Activated CD4-positive, alpha-beta T cell treated with anti-CD3 and anti-CD28 coated beads, Interleukin-2, amount 10 ng/mL, durations not matched to agents 24 days and 14 days (primary cell): ENCODE measurements around the gene CLEC9A. TPM values are rescaled to one million over a fixed set of nuclear protein-coding genes. Genes with fewer than 3 reads are reported as not detected.

ENCODE experiments used
- DNase-seq: peaks from one replicate; pipeline ENCODE4 v3.0.0; 2022
- H3K27ac Mint-ChIP-seq: one replicate; pipeline ENCODE4 v1.8.0; 2022; ENCODE audit warnings: mild to moderate bottlenecking, mixed read lengths
- H3K27me3 Mint-ChIP-seq: one replicate; pipeline ENCODE4 v1.8.0; 2022; ENCODE audit warnings: mixed read lengths
- H3K36me3 Mint-ChIP-seq: one replicate; pipeline ENCODE4 v1.8.0; 2022; ENCODE audit warnings: low read depth, mild to moderate bottlenecking, mixed read lengths
- H3K4me1 Mint-ChIP-seq: one replicate; pipeline ENCODE4 v1.8.0; 2021; ENCODE audit warnings: mixed read lengths
- H3K4me3 Mint-ChIP-seq: one replicate; pipeline ENCODE4 v1.8.0; 2022; ENCODE audit warnings: mild to moderate bottlenecking, moderate library complexity, mixed read lengths
- H3K9me3 Mint-ChIP-seq: one replicate; pipeline ENCODE4 v1.8.0; 2021; ENCODE audit warnings: mixed read lengths
- intact Hi-C: fragments of 100-400 bp; cut with micrococcal nuclease; formaldehyde crosslinking; loops from one replicate; pipeline ENCODE4 v1.15.1; 2023
- total RNA-seq: library from RNA; stranded (reverse); gene quantifications from 2 replicates; pipeline ENCODE4 v1.2.3, GENCODE V29; 2022

Gene CLEC9A
- total RNA-seq, 1 donor from 2014 or later = not detected

- H3K27ac Mint-ChIP-seq = no peak overlapping the region
- DNase-seq = no peak
- intact Hi-C loops = no loop called here
- no peaks in the 10 kb centered on the region for H3K36me3 Mint-ChIP-seq
- peaks cover 25% of the 10 kb centered on the region for H3K27me3 Mint-ChIP-seq
- no peaks in the 10 kb centered on the region for H3K9me3 Mint-ChIP-seq
- H3K4me3 Mint-ChIP-seq = no peak overlapping the region
- H3K4me1 Mint-ChIP-seq = no peaks in the 10 kb centered on the region
These were observed 41.6 kb downstream of the CLEC9A start for GRCh38 chr12:10072131-10072530.

GRCh38 chr12:10073261-10073660, 42.8 kb downstream of the CLEC9A start:
- no peaks in the 10 kb centered on the region for H3K4me1 Mint-ChIP-seq
- no peaks in the 10 kb centered on the region for H3K36me3 Mint-ChIP-seq
- no peak overlapping the region for H3K27ac Mint-ChIP-seq
- DNase-seq = no peak
- no peak overlapping the region for H3K4me3 Mint-ChIP-seq
- no peaks in the 10 kb centered on the region for H3K9me3 Mint-ChIP-seq
- intact Hi-C loops = no loop called here
- H3K27me3 Mint-ChIP-seq = peaks cover 28% of the 10 kb centered on the region

DNA sequence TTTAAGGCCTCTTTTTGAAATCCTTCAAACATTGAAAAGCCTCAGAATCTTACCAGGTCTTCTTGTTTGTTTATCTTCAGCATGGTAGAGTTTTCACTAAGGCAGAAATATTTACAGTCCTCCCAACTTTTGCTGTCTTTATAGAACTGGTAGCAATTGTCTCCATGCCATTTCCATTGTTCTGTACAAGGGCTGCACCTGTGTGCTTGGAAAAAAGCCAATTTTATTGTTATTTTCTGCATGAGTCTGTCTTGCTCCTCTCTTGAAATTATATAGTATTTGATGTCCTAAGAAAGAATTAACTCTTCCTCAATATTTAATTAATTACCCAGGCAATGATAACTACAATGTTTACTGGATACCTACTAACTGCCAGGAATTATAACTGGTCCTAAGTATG, 45.0 kb downstream of the CLEC9A start:
- Mint-ChIP-seq H3K27me3 (peaks cover 21% of the 10 kb centered on the region), H3K36me3 (no peaks in the 10 kb centered on the region), H3K27ac (no peak overlapping the region), H3K4me3 (no peak overlapping the region), H3K9me3 (no peaks in the 10 kb centered on the region), H3K4me1 (no peaks in the 10 kb centered on the region)
- intact Hi-C loops = no loop called here
- no peak for DNase-seq

DNA sequence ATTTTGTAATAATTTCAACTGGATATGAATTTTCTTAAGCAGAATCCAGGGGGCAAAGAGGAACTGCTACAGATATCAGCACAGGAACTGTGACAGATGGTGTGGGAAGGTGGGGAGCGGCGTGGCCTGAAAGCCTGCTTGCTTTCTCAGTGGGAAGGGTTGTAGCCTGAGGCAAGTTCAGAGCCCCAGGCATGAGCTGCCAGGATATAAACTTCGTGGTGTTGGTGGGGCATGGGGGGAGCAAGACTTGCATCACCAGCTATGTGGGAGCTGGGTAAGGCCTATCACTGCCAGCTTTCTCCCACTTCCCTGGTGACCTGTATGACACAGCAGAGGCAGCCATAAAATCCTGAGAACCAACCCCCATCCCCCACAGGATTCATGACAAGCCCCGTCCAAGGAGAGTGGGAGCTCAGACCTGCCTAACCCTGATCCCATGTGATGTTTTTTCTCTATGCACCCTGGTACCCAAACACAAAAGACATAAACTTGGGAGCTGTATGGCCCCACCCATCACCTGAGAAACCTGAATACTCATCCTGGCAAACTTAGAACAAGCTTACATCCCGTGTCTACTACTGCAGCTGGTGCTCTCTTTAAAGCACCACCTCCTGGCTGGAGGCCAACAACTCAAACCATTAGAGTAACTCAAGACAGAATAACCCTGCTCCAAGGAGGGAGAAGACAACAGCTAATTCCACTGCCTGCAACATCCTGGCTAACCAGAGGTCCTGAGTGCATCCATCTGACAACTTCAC, 51.8 kb downstream of the CLEC9A start:
- Mint-ChIP-seq H3K4me3 (no peak overlapping the region), H3K36me3 (no peaks in the 10 kb centered on the region)

DNA sequence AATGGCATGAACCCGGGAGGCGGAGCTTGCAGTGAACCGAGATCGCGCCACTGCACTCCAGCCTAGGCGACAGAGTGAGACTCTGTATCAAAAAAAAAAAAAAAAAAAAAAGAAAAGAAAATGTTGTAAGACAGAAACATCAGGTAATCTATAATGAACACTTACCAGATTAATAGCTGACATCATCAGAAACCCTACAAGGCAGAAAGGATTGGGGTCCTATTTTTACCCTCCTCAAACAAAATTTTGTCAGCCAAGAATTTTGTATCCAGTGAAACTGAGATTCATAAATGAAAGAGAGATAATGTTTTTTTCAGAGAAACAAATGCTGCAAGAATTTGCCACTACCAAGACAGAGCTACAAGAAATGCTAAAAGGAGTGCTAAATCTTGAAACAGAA, 54.3 kb downstream of the CLEC9A start:
- intact Hi-C loops = no loop called here
- no peaks in the 10 kb centered on the region for H3K9me3 Mint-ChIP-seq
- no peak overlapping the region for H3K4me3 Mint-ChIP-seq
- H3K27ac Mint-ChIP-seq = no peak overlapping the region
- DNase-seq = no peak
- H3K27me3 Mint-ChIP-seq = peaks cover 13% of the 10 kb centered on the region
- H3K4me1 Mint-ChIP-seq = no peaks in the 10 kb centered on the region
- no peaks in the 10 kb centered on the region for H3K36me3 Mint-ChIP-seq

More for the DNA sequence above, 51.8 kb downstream of the CLEC9A start:
- H3K4me1 Mint-ChIP-seq = no peaks in the 10 kb centered on the region
- no peaks in the 10 kb centered on the region for H3K9me3 Mint-ChIP-seq
- no peak overlapping the region for H3K27ac Mint-ChIP-seq
- intact Hi-C loops = no loop called here
- peaks cover 16% of the 10 kb centered on the region for H3K27me3 Mint-ChIP-seq
- DNase-seq = no peak

DNA sequence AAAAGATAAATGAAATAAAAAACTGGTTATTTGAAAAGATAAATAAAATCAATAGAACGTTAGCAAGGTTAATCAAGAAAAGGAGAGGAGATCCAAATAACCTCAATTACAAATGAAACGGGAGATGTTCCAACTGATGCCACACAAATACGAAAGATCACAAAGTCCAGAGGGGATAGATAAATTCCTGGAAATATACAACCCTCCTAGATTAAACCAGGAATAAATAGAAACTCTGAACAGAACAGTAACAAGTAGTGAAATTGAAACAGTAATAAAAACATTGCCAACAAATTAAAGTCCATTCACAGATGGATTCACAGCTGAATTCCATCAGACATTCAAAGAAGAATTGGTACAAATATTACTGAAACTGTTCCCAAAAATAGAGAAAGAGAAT, 55.9 kb downstream of the CLEC9A start:
- H3K27ac Mint-ChIP-seq = no peak overlapping the region
- peaks cover 19% of the 10 kb centered on the region for H3K27me3 Mint-ChIP-seq
- no peak overlapping the region for H3K4me3 Mint-ChIP-seq
- no peak for DNase-seq
- intact Hi-C loops = no loop called here
- H3K9me3 Mint-ChIP-seq = no peaks in the 10 kb centered on the region
- no peaks in the 10 kb centered on the region for H3K4me1 Mint-ChIP-seq
- no peaks in the 10 kb centered on the region for H3K36me3 Mint-ChIP-seq

DNA sequence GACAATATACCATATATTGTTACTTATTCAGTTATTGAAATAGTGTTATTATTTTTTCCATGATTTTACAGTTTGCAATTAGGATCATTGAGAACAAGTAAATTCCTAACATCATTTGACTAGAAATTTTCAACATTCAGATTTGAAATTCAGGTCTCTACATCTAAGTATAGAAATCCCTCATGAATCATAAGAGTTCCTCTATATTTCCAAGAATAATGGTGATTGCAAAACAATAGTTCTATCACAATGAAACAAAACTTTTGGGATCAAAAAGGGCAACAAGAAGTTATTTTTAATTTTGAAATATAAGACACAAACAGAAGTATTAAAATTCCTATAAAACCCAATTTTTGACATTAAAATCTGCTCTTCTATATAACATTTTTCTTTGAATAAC, 57.5 kb downstream of the CLEC9A start:
- Mint-ChIP-seq H3K9me3 (no peaks in the 10 kb centered on the region), H3K27me3 (peaks cover 22% of the 10 kb centered on the region), H3K27ac (no peak overlapping the region), H3K4me1 (no peaks in the 10 kb centered on the region), H3K36me3 (no peaks in the 10 kb centered on the region), H3K4me3 (no peak overlapping the region)
- no peak for DNase-seq
- intact Hi-C loops = no loop called here

DNA sequence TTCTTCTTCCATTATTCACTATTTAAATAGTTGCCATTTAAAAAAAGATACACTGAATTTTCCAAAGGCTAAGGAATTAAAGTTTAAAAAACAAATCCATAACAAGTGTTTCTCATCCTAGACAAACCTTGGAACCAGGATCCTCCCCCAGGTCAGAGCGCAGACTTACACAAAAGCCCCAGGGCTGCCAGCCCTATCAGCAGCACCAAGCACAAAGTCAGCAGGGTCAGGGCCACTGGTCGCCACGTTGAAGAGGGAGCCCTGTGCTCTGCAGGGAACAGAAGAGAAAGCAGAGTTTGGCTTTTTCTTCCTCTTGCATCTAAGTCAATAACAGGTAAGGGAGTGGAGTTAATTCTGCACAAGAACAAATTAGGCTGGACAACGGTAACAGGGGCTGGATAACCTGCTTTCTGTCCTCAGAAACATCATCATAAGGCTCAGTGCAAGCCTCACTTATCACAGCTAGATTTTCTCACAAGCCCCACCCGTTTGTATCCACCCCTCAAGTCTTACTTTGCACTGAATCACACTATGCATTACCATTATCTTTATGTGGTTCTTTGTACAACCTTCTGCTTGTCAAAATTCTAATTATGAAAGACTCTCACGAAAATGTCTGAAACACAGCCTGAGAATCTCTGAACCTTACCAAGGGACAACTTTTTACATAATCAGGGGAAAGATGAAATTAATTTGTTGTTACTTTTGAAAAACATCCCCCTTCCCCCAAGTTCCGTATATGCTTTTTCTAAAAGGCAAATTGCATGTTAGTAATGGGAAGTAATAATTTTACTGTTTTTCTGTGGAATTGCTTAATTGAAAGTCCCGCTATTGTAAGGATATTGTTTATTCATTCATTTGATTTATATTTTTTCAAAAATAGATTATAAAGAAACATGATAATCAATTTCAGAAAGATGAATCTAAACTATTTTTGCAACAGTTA, 58.7 kb downstream of the CLEC9A start:
- Mint-ChIP-seq H3K27ac (no peak overlapping the region), H3K9me3 (no peaks in the 10 kb centered on the region), H3K4me3 (no peak overlapping the region), H3K27me3 (peaks cover 21% of the 10 kb centered on the region), H3K36me3 (no peaks in the 10 kb centered on the region), H3K4me1 (no peaks in the 10 kb centered on the region)
- no peak for DNase-seq
- intact Hi-C loops = no loop called here

DNA sequence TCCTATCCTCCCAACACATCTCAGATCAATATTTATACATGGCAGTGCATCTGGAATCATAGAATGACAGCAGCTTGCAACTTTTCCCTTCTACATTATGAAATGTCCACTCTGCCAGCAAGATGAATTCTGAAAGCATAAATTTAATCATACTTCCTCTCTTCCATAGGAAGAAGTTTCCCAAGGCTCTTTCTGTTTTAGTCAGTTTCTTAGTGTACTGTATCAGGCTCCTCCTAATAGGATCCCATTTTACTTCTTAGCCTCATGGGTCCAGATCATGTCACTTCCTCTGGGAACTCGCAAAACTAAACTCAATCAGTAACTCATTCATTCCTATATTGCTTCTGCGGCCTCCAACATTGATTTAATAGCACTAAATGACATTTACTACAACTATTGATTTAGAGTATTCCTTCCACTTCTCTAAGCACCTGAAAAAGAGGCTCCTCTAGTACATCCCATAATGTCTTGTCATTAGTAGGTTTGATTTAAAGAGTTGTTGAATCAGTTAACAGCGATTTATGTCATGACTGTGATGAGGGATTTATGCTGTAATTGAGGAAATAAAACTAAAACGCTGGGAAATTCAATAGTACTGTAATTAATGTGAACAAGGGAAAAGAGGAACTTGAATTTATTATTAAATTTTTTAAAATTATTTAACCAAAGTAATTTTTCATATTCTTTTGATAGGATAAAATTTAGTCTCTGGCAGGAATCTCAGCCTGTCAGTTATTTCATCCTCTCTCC, 64.3 kb downstream of the CLEC9A start:
- peaks cover 14% of the 10 kb centered on the region for H3K27me3 Mint-ChIP-seq
- no peaks in the 10 kb centered on the region for H3K36me3 Mint-ChIP-seq
- H3K27ac Mint-ChIP-seq = no peak overlapping the region
- H3K4me1 Mint-ChIP-seq = no peaks in the 10 kb centered on the region
- DNase-seq = no peak
- H3K9me3 Mint-ChIP-seq = no peaks in the 10 kb centered on the region
- intact Hi-C loops = no loop called here
- H3K4me3 Mint-ChIP-seq = no peak overlapping the region

DNA sequence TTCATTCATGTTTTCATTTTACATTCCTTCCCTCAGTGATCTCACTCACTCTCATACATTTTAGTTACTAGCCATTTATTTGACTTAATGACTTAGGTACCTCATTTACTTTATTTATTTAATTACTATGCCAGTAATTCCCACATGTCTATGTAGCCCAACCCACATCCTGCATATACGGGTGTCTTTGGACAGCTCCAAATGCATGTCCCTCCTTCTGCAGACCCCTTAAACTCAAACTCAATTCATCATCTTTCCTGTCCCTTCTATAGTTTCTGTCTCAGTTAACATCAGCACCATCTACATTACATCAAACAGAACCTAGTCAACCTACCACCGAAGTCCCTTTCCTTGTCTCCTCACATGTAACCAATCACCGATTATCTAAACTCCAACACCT, 65.5 kb downstream of the CLEC9A start:
- H3K36me3 Mint-ChIP-seq = no peaks in the 10 kb centered on the region
- H3K9me3 Mint-ChIP-seq = no peaks in the 10 kb centered on the region
- peaks cover 10% of the 10 kb centered on the region for H3K27me3 Mint-ChIP-seq
- no peaks in the 10 kb centered on the region for H3K4me1 Mint-ChIP-seq
- intact Hi-C loops = no loop called here
- DNase-seq = no peak
- H3K4me3 Mint-ChIP-seq = no peak overlapping the region
- H3K27ac Mint-ChIP-seq = no peak overlapping the region

GRCh38 chr12:10097521-10097920, 67.0 kb downstream of the CLEC9A start:
- H3K4me1 Mint-ChIP-seq = no peaks in the 10 kb centered on the region
- H3K4me3 Mint-ChIP-seq = no peak overlapping the region
- intact Hi-C loops = no loop called here
- DNase-seq = no peak
- H3K27me3 Mint-ChIP-seq = peaks cover 7% of the 10 kb centered on the region
- H3K27ac Mint-ChIP-seq = no peak overlapping the region
- no peaks in the 10 kb centered on the region for H3K36me3 Mint-ChIP-seq
- no peaks in the 10 kb centered on the region for H3K9me3 Mint-ChIP-seq

DNA sequence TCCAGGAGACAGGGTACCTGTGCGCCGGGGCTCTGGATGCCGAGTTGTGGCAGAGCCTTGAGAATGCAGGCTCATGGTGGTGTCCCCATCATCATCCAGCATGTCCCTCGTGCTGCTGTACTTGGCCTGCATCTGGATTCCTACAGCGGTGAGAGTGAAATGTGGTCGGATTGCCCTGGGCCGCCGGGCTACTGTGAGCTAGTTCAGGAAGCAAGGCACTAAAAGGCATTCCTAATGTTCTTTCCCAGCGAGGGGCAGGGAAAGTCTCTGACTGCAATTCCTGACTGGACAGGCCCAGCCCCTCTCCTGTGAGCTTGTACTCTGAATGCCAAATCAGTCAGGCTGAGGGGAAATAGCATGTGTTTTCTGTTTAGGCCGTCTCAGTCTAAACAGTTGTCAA, 68.3 kb downstream of the CLEC9A start, which contains the start of gene CLEC1A:
TSS of gene CLEC1A (minus strand) at position 195 of the 400 bp plus-strand sequence. CDS start at position 132, 63 bp downstream.
- no peak for DNase-seq
- Mint-ChIP-seq H3K4me1 (no peaks in the 10 kb centered on the region), H3K27me3 (peaks cover 8% of the 10 kb centered on the region), H3K27ac (no peak within 1 kb of the TSS), H3K9me3 (peaks cover 4% of the 10 kb centered on the region), H3K36me3 (no peaks in the 10 kb centered on the region), H3K4me3 (no peak within 1 kb of the TSS)
- intact Hi-C loops = no loop called here

DNA sequence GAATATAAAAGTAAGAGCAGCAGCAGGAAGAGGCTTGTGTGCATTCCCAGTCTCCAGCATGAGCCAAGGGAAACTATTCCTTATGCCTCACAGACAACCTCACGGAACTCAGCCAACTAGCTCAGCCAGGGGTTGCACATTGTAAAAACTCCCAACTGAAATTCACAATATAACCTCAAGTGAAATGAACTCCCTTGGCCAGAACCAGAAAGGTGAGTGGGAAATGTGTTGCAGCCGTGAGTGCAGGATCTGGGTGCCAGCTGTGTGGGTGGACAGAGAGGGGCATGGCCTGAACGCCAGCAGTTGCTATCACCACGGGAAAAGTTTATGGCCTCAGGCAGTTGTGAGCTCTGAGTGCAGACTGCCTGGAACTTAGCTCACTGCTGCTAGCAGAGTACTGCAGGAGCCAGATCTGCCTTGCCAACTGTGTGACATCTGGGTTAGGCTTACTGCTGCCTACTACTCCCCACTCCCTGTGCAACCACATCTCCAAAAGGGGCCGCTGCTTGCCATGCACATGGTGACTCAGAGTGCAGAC, 70.6 kb downstream of the CLEC9A start:
- DNase-seq = no peak
- no peak overlapping the region for H3K27ac Mint-ChIP-seq
- H3K4me3 Mint-ChIP-seq = no peak overlapping the region
- peaks cover 14% of the 10 kb centered on the region for H3K9me3 Mint-ChIP-seq
- no peaks in the 10 kb centered on the region for H3K36me3 Mint-ChIP-seq
- intact Hi-C loops = no loop called here
- no peaks in the 10 kb centered on the region for H3K4me1 Mint-ChIP-seq
- peaks cover 17% of the 10 kb centered on the region for H3K27me3 Mint-ChIP-seq
